NCI-H187 (cell line): ENCODE results near the gene SLC6A20.

Experiments used
- DNase-seq, 2 experiments: peaks; one replicate each; lab custom pipeline; 2025; lab: John Stamatoyannopoulos, UW

The SLC6A20 gene

GRCh38 chr3:45777746-45778386 lies 18.5 kb downstream of the SLC6A20 start:
- DNase-seq, result no peak

GRCh38 chr3:45777111-45777745 lies 19.1 kb downstream of the SLC6A20 start:
- DNase-seq, result no peak

GRCh38 chr3:45776611-45777010 lies 19.7 kb downstream of the SLC6A20 start:
- no peak for DNase-seq

- DNase-seq, result no peak
These were observed 20.1 kb downstream of the SLC6A20 start for GRCh38 chr3:45776301-45776595.

DNA sequence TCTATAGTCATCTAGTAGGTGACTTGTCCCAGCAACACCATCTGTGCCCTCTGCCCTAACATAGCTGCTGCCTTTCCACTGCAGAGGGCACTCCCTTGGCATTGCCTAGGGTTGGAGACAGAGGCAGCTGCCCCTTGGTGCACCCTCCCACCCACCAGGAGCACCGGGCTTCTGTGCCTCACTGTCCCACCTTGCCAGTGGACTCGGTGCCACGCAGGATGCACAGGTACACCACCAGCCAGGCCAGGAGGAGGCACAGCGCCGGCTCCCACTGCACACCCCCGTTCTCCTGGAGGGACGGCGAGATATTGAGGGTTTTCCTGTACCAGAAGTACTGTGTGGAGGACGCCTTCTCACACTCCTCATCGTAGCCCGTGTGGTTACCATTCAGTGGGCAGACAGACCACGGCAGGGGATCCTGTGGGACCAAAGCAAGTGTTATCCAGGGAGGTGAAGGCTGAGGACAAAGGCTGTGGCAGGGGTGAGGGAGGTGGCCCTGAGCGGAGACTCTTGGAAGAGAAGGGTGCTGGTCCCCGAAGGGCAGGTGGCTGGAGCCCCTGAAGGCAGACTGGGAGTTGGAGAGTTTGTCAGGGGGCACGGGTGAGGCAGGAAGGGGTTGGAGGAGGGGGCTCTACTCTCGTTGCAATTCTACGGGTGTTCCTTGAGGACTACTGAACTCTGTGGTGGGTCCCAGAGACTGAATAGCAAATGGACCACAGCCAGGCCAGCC lies 20.6 kb downstream of the SLC6A20 start:
- no peak for DNase-seq

DNA sequence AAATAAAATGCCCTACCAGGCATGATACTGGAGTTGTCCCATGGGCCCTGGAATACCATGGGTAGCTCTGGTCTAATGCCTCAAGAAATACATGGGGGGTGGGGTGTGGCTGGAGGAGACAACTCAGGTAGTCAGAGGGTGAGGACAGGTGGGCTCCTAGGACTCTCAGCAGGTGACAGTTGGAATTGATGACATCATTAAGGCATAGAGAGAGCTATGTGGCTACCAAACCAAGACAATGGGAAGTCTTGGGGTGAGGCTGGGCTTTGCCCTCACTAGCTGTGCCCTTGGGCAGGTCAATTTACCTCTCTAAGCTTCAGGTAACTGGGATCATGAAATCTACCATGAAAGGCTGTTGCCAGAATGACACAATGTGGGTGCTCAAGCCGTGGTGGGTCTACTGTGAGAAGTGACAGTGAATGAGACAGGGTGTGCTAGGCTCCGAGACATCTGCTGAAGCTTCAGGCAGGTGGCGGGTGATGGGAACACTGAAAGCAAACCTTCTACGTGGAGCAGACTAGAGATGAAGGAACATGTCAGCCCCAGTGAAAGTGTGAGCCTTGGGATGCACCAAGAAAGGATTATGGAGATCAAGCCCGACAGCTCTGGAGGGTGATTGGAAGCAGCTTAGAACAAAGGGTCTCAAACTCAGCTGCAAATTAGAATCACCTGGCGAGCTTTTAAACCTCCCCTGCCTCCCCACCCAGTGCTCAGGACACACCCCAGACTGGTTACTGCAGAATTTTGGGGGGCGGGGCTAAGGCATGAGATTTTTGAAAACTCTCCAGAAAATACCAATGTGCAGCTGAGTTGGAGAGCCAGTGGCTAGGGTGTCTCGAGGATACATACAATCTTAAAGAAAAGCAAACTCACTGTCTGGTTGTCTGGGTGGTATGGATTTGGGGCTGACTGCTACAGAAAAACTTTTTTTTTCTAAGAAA lies 21.5 kb downstream of the SLC6A20 start:
- DNase-seq, result no peak

- peak; percentile 56 to 62 for DNase-seq
These were observed 22.5 kb downstream of the SLC6A20 start for GRCh38 chr3:45773714-45774449.

GRCh38 chr3:45773072-45773471 lies 23.3 kb downstream of the SLC6A20 start:
- no peak for DNase-seq

- no peak for DNase-seq
These were observed 23.8 kb downstream of the SLC6A20 start for GRCh38 chr3:45772341-45773035.

- no peak for DNase-seq
These were observed 24.5 kb downstream of the SLC6A20 start for GRCh38 chr3:45771831-45772230.

- no peak for DNase-seq
These were observed 25.1 kb downstream of the SLC6A20 start for GRCh38 chr3:45771166-45771775.

GRCh38 chr3:45765958-45766357 lies 30.4 kb downstream of the SLC6A20 start:
- no peak for DNase-seq

DNA sequence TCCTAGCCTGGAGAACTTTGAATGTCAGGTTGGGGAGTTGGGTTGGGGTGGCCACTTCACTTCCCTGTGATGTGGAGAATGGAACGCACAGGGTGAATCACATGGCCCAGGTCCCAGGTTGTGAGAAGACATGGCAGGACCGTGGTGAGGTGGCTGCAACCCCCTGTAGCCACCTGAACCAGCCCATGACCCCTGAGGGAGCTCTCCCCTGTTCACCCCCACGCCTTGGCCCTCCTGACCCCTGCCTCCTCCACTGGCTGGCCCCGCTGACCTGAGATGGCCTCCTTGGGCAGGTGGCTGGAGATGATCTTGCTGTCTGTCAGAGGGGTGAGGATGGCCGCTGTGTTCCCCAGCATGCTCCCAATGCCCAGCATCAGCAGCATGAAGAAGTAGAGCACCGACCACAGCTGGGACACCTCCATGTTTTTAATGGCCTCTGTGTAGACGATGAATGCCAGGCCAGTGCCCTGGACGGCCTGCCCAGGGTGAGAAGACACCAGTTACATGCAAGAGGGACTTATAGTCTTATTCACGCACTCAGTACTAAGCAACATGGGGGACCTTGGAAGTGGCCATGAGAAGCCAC lies 31.0 kb downstream of the SLC6A20 start:
- DNase-seq, result no peak

DNA sequence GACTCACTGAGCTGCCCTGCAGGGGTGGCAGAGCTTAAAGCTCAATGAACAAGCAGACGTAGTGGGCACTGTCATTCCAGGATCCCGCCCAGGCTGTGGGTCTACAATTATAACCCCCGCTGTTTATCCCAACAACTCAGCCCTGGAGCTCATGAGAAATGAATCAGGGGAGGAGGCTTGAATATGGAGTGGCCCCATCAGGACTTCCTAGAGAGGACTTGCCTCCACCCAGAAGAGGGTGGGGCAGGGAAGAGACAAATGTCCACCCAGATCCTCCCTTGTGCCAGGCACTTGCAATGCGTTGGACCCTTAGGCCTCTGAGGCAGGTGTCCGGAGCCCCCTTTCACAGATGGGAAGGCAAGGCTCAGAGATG lies 33.0 kb downstream of the SLC6A20 start:
- no peak for DNase-seq

- no peak for DNase-seq
These were observed 33.6 kb downstream of the SLC6A20 start for GRCh38 chr3:45762647-45763302.

DNA sequence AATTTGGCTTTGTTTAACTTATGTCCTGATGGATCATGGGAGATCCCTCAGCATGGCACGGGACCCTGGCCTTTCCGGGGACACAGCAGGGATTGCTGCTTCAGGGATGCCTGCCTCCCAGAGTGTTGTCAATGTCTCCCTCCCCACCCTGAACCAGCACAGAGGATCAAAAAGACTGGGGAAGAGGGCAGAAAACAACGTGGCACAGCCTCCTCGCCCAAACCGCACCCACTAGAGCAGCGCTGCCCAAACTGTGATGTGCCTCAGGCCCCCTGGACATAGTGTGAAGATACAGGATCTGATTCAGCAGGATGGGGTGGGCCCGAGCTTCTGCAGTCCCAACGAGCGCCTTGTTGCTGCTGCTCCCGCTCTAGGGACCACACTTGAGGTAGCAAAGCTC lies 34.5 kb downstream of the SLC6A20 start:
- DNase-seq, result no peak

DNA sequence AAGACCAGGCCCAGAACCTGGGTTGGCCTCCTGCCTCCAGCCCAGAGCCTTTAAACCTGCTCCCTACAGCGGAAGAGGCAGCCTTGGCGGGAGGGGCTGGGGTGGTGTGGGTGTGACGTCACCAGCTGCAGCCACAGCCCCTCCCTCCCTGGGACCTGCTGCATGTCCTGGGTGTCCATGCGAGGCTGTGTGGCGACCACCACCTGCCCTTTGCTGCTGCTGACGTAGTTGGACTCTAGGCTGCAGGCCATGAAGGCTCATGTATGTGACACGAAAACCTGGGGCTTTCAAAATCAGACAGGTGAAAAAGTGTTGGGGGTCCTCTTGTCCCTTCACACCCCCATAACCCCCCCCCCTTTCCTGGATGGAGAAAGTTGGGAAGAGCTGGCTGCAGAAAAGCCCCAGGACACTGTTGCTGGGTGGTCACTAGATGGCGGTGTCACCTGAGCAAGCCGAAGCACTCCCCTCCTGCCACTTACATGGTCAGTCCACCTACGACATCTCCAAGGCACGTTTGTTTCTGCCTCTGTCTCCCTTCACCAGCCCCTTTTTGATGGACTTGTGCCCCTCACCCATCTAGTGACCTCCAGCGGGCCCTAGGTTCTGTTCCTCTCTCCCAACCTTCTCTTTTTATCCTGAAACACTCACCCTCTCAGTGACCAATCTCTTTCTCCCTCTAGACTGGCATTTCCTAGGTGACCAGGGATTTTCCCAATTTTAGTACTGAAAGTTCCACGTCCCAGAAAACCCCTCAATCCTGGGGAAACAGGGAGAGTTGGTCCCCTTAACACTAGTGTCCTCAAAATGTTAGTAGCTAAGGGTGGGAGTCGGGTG lies 35.2 kb downstream of the SLC6A20 start:
- no peak for DNase-seq

DNA sequence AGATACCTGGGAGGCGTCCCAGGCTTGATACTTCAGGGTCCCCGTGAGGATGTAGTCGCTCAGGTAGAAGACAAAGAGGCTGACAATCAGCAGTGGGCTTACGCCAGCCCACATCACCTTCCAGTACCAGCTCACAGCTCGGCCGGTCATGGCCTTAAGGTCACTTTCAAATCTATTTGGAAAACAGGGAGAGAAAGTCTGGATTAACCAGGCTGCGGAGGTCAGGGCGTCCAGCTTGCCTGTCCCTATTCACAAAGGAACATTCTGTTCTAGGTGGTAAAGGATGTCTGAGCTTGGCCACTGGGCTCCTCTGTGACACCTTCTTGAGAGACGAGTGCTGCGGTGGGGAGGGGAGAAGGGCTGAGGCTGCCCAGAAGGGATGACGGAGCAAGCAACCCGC lies 36.5 kb downstream of the SLC6A20 start:
- no peak for DNase-seq

DNA sequence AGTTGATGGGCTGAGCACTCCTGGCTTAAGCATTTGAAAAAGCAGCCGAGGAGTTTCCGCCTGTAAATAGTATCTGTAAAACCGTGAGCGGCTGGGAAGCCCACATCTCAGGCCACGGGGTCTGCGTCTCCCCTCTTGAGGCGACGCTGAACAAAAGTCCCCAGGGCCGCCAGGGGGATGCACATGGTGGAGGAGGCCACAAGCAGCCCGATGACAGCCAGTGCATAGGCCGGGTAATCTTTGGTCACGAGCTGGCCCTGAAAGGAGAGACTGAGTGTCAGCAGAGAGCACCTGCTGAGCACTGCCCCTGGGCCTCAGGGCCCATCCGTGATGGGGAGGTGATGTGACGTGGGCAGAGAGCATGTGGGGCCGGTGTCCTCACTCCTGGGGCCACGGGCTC lies 37.5 kb downstream of the SLC6A20 start:
- no peak for DNase-seq
